GM18907 (cell line): ENCODE results near the gene HEMGN.
"Not testable (repeated sequence)": the region's sequence is repeated elsewhere in the genome, so short reads cannot be mapped to it uniquely, and the experiment has no call there.

Experiments
- ATAC-seq: cut with Tn5 transposase; IDR thresholded peaks from one replicate; pipeline ENCODE4 v1.9.1; 2021; ENCODE audit warnings: mild to moderate bottlenecking, moderate library complexity; ENCODE audit not compliant: unreplicated experiment

The HEMGN gene, protein sequence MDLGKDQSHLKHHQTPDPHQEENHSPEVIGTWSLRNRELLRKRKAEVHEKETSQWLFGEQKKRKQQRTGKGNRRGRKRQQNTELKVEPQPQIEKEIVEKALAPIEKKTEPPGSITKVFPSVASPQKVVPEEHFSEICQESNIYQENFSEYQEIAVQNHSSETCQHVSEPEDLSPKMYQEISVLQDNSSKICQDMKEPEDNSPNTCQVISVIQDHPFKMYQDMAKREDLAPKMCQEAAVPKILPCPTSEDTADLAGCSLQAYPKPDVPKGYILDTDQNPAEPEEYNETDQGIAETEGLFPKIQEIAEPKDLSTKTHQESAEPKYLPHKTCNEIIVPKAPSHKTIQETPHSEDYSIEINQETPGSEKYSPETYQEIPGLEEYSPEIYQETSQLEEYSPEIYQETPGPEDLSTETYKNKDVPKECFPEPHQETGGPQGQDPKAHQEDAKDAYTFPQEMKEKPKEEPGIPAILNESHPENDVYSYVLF

DNA sequence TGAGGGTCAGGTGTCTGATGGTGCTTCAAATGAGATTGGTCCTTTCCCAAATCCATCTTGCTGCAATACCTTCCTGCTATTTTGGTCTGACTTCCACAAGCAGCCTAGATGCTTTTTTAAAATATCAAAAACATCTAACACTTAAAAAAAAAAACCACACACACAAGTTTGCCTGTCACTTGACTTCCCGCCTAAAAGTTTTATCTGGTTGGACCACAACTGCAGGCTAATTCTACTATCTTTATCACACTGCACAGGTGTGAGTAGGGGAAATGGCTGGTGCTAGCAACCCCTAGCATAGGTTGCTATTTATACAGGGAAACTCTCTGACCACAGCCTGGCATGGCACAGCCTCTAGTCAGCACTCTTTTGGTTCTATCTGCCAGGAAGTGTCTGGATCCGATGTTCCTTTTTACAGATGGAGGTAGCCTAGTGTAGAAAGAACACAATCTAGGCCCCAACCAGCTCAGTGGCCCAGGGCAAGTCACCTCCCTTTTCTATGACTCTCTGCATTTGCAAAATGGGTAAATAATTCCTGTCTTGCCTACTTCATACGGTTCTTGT lies at the start of gene HEMGN:
Gene HEMGN (minus strand): TSS at position 92 of the 564 bp plus-strand sequence. CDS start 36 bp downstream, at position 56.
- ATAC-seq, result peak; percentile 76

DNA sequence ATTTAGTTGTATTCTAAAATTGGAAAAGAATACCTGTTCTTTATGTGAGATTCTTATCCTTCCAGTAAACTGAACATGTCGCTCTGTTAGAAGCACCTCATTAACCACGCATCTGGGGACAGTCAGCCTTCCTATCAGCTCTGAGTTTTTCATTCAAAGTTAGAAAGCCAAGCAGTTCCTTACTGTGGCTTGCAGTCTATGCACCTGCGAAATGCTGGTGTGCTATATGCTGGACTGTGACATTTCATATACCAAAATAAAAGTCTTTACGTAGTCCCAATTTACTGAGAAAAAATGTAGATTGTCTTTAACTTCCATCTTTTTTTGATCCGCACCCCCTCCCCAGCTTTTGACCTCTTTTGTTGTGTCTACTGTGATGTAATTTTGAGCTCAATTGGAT lies 49.5 kb upstream of the HEMGN start:
- no peak for ATAC-seq

DNA sequence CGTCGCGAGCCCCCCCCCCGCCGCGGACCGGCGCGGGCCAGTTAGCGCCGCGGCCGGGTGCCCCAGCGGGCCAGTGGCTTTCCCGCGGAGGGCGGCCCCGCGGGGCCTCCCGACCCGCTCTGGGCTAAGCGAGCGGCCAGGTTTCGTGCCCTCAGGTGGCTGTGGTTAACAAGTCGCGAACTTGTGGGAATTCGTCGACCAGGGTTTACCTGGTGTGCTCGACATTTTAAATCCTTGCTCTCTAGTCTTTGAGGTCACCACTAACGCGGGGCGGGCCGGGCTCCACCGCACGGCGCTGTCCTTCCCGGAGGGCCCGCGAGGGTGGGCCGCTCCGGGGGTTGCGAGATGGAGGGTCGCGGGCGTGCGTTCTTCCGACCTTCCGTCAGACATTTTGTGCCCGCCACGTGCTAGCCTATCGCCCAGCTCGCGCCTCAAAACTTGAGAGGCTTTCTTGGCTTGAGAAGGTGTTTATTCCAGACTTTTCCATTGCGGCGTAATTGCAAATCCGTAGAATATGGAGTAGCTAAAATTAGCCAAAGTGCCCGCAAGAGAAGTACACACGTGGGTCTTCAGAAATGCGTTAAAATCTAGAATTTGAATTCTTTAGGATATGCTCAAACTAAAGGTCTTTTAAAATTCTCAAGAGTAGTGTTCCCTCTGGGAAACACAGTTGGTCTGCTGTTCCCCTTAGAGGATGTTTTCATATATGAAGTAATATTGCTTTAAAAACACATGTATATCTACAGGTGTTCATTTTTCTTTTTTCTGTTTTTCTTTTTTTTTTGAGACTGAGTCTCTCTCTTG lies 47.3 kb upstream of the HEMGN start:
- no peak for ATAC-seq

DNA sequence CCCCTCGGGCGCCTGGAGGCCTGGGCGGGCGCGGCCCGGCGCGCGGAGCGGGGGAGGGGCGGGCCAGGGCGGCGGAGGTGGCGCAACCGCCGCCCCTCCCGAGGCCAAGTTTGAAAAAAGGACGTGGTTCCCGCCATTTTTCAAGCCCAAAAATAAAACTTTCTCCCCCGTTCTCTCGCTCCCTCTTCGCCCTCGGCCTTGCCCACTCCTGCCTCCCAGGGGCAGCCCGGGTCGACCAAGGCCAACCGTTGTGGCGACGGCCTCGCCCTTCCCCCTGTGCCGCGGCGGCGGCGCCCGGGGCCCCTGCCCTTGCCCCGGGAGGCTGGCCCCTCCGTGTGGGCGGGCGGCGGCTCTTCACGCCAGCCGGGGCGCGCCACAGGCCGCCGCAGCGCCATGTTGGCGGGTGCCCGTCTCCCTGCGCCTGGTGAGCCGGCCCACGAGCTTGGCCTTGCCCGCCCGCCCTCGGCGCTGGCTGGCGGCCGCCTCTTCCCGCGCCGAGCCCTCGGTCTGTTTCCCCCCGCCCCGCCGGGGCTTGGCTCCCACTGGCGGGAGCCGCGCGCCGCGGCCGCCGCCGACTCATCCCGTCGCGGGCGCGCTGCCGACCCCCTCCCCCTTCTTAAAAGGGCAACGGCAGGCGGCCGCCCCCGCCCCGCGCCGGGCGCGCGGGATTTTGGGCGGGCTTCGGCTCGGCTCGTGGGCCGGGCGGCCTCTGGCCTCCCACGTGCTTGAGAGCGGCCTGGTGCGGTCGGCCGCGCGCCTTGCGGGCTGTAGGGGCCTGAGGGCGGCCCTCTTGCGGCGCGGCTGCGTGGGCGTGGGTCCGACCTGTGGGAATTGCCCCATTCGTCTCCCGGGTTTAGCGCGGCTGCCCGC lies 46.5 kb upstream of the HEMGN start:
- peak; percentile 30 for ATAC-seq

DNA sequence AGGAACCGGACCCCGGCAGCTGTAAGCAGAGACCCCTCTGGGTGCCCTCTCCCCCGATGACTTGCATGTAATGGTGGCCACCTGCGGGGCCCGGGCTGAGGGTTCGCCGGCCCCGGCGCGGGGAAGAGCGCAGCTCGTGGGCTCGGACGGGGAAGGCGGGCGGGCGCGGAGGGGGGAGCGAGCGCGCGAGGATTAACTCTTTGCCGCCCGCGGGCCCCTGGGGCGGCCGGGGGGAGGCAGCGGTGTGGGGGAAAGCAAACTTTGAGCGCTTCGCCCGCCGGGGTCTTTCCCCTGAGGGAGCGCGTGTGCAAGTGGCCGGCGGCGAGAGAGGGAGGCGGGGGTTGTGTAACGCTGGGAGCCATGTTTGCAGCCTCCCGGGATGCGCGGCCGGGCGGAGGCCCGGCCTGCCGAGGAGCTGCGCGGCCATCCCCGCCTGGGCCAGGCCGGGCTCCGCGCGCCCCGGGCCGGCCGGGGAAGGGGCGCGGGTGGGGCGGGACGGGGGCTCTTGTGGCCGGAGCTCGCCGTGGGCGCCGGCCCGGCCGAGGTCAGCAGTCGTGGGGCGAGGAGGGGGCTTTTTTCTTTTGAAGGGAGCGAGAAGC lies 45.7 kb upstream of the HEMGN start:
- peak; percentile 22 for ATAC-seq

DNA sequence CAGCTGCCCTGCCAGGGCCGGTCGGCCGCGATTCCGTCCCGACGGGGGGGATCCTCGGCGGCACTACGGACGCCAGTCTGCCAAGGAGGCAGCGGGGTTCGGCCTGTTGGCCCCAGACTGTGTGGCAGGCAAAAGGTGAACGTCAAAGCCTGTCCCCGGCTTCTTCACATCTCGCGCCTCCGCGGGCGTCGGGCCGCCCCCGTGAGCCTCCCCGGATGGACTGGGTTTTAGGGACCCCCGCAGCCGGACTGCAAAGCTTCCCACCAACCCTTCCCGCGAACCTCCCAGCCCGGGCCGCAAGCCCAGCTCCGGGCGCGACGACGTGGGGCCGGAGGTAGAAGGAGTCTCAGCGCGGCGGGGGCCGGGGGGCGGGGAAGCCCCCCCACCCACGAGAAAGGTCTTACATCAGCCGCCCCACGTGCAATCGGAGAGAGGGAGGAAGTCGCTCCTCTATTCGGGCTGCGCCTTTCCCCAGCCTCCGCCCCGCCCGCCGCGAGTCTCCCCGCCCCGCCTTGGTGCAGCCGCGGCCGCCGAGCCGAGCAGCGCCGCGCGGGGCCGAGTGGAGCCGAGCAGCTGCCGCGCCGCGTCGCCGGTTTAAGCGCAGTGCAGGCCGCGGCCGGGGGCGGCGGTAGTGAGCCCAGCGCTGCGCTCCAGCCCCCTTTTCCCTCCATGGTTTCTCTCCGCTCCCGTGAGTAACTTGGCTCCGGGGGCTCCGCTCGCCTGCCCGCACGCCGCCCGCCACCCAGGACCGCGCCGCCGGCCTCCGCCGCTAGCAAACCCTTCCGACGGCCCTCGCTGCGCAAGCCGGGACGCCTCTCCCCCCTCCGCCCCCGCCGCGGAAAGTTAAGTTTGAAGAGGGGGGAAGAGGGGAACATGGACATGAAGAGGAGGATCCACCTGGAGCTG lies 45.0 kb upstream of the HEMGN start, which contains the start of gene ANP32B:
Gene ANP32B (plus strand): TSS at position 659 of the 906 bp plus-strand sequence. CDS start 215 bp downstream, at position 874.
- peak; percentile 72 for ATAC-seq

DNA sequence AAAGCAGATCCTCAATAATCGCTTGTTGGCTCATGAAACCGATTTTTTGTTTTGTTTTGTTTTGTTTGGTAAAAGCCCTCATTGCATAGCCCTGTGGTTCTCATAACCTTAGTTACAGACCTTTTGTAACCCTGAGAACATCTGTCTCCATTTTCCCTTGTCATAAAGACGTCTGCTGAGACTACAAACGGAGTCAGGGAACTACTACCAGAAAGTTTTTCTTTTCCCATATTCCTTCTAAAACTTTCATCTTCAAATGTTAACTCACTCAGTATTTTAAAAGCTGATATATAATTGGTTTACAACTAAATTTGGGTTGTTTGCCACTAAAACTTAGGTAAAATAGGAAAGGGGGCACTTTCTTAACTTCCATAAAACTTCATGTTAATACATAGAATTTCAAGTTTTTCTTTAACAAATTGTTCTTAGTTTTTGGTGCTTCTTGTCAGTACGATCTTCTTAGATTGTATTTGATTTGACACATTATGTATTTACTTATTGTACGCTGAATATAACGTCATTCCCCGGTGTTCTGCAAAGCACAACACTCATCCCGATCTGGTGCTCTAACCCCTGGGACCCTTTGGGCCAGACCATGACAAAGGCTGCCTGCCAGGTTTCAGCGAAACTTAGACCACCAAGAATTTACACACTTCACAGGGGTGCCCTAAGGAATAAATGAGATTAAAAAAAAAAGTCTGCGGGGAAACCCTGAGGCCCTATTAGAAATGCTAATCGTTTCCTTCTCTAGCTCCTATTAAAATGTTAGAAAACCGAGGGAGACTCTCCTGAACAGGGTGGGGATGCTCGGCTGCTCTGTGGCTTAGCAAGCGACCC lies 44.1 kb upstream of the HEMGN start:
- ATAC-seq, result no peak

DNA sequence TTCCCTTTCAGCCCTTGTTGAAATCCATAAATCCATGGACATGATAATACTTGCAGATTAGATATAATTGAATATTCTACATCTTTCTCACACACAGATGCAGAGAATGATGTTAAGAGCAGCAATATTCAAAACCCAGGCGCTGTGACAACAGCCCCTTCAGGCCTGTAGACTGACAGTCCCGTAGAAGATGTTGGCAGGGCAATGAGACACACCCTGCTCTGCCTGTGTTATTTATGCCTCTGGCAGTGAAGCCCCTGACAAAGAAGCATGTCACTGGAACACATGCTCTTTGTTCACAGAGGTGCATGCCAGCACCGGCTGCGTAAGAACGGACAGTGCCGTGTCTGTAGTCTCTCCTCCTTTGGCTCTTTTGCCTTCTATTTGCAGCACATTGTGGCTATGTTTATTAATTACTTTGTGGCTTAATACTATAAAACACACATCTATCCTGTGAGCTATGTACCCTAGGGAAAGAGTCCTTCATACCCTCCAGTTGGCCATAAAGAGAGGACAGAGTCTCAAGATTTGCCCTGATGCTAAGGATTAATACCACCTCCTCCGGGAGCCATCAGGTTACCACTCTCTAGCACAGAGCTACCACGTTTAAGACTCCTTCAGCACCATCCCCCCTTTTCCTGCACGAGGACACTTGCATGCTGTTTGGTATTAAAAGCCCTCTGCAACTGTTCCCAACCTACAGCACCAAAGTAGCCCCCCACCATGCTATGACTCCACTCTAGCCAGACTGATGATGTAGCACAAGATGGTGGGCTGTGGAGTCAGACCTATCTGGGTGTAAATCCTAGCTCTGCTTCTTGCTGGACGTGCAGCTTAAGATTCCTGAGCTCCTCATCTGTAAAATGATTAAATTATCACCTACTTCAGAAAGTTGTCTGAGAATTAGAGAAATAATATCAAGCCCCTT lies 43.2 kb upstream of the HEMGN start:
- no peak for ATAC-seq

DNA sequence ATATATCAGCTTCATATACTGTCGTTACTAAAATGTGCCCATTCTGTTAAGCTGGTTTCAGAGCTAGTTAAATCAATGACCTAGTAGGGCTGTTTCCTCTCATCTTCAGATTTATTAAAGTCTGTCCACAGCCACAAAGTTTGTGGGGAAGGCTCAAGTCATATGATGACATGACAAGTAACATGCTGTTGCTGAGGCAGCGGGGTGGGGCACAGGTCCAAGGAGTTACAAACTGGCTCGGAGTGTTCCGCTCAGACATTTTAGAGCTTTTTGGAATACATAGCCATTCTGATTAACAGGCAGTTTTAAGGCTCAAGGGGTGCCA lies 42.5 kb upstream of the HEMGN start:
- no peak for ATAC-seq

DNA sequence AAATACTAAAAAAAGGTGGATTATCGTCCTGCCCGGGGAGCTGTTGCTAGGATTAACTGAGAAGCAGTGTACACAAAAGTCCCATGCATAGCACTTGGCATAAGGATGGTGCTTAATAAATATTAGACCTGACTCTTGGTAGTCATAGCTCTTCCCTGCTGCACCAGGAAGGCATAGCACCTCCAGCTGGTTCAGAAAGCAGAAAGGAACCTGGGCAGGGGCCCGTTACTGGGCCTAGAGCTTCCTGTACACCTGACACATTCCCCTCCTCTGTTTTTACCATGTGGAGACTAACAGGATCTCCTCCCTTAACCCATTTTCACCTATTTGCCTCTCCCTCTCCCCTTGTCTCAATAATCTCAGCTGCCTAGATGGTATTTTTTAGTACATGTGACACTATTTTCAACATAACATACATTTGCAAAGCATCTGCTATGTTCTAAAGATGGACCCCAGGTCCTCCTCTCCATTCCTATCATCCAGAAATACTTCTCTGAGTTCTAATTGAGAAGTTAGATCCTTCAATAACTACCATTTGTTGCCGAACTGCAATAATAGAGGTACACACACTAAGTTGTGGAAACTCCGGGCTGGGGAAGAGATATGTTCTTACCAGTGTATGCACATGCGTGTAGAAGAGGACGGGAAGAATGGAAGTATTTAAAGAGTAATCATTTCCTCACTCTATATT lies 42.0 kb upstream of the HEMGN start:
- ATAC-seq, result no peak

DNA sequence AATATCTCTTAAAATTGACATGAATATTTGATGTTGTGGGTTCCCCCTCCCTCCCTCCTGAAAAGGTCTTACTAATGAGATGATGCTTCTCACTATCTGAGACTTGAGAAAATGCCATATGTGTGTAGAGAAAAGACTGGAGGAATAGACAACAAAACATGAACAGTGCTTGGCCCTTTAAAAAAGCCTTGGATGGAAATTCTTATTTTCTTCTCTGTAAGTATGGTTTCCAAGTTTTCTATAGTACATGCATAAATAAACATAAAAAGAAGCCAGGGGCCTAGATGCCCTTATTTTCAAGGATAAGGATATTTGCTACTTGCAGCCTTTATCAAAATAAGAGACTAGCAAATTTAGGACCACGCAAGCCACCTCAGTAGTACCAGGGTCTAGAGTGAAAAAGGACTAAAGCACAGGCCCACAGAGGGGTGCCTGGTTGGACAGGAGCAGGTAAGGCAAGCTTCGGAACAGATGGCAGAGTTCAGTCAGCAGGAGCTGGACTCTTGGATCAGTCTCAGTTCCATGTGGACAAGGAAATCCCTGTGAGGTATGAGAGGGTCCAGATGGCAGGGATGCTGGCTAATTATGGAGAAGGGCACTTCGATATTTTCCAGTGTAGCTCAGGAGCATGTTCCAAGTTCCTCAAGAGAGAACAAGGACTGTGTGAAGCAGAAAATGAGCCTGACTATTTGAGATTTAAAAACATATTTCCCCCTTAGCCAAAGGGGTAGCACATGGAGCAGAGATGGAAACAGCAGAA lies 40.6 kb upstream of the HEMGN start:
- ATAC-seq, result no peak

DNA sequence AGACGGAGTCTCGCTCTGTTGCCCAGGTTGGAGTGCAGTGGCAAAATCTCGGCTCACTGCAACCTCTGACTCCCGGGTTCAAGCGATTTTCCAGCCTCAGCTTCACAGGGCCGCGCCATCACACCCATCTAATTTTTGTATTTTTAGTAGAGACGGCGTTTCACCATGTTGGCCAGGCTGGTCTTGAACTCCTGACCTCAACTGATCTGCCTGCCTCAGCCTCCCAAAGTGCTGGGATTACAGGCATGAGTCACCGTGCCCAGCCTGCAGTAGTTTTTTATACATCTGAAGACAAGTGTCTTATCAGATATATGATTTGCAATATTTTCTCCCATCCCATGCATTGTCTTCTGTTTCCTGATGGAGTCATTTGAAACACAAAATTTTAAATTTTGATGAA lies 38.7 kb upstream of the HEMGN start:
- ATAC-seq, result not testable (repeated sequence)

DNA sequence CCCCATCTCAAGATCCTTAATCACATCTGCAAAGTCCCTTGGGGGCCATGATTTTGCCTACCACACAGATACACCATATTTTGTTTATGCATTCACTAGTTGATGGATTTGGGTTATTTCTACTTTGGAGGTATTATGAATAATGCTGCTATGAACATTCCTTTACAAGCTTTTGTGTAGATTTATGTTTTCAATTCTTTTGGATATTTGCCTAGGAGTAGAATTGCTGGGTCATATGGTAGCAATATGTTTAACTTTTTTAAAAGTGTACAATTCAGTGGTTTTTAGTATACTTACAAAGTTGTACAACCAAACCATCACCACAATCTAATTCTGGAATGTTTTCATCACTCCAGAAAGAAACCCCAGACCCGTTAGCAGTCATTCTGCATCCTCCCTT lies 37.4 kb upstream of the HEMGN start:
- no peak for ATAC-seq

DNA sequence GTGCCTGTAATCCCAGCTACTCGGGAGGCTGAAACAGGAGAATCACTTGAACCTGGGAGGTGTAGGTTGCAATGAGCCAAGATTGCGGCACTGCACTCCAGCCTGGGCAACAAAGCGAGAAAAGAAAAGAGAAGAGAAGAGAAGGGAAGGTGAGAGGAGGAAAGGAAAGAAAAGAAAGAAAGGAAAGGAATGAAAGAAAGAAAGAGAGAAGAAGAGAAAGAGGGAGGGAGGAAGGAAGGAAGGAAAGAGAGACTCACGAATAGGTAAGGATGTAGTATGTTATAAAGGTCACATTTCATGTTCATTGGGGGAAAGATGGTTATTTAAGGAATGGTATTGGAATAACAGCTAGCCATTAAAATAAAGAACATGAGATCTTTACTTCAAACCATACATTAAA lies 34.8 kb upstream of the HEMGN start:
- ATAC-seq, result no peak

DNA sequence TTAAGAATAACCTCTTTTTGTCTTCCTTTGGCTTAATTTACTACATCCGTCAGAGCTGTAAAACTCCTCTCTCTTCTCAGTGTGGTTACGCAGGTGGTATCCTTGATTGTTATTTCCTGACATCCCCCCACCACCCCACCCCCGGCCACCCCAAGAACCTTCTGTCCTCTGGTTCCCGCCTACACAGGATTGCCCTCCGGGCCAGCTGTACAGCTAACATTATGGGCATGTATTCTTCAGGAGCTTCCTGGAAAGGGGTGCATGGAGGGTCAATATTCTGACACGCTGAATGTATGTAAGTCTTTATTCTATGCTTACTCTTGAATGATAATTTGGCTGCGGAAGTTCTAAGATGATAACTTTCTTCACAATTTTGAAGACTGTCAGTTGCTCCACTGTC lies 32.2 kb upstream of the HEMGN start:
- ATAC-seq, result no peak

DNA sequence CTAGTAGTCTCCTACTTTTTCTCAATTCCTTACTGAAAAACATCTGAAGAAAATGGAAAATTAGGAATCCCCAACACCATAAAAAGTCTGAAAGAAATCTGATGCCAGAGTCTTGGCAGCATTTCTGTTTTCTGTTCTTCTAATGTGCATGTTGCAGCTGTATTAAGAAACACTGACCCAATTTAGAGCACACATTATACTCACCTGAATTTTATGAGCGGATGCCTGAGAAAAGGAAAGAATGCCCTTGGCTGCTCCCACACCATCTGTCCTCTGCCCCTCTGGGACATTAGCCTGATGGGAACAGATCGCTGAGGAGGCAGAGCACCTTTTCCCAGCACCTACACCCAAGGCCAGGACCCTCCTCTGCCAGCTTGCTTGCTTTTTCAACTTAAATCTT lies 31.0 kb upstream of the HEMGN start:
- ATAC-seq, result no peak
